GM20000 (cell line): ENCODE results near the gene ELN.

Source experiments
- DNase-seq: peaks from one replicate; pipeline ENCODE4 v3.0.0; 2012; ENCODE audit warnings: low spot score
- CTCF ChIP-seq: IDR thresholded peaks from 2 replicates; pipeline ENCODE4 v1.5.1; 2012; ENCODE audit warnings: mild to moderate bottlenecking, control low read depth; ENCODE audit errors: extremely low read depth, missing control alignments

Gene ELN

GRCh38 chr7:74059681-74060588 is 32.0 kb downstream of the ELN start:
- no peak for TF ChIP-seq CTCF

GRCh38 chr7:74061840-74062539 is 34.0 kb downstream of the ELN start:
- TF ChIP-seq CTCF = no peak
- DNase-seq = peak; percentile 80

More at GRCh38 chr7:74059681-74060588, 32.0 kb downstream of the ELN start:
- no peak for DNase-seq

GRCh38 chr7:74063223-74063641 is 35.3 kb downstream of the ELN start:
- no peak for DNase-seq
- no peak for TF ChIP-seq CTCF

- no peak for DNase-seq
- no peak for TF ChIP-seq CTCF
Observed at GRCh38 chr7:74063646-74064045, 35.7 kb downstream of the ELN start.

GRCh38 chr7:74064696-74065095 is 36.7 kb downstream of the ELN start:
- TF ChIP-seq CTCF = no peak

GRCh38 chr7:74066626-74067025 is 38.7 kb downstream of the ELN start:
- no peak for DNase-seq
- TF ChIP-seq CTCF = no peak

More at GRCh38 chr7:74064696-74065095, 36.7 kb downstream of the ELN start:
- no peak for DNase-seq
